Astrocyte (in vitro differentiated cells and primary cell): ENCODE data around the gene PLD5. TPM values are rescaled to one million over a fixed set of nuclear protein-coding genes. Genes with fewer than 3 reads are reported as not detected.
"Not testable (repeated sequence)": the region's sequence is repeated elsewhere in the genome, so short reads cannot be mapped to it uniquely, and the experiment has no call there.

Experiments used
- DNase-seq: peaks from one replicate; pipeline ENCODE4 v3.0.0-alpha.2; 2010; ENCODE audit warnings: low read depth
- FAIRE-seq: peaks from 2 replicates; lab custom pipeline; 2011; peaks lifted over from hg19 to GRCh38; lab: Jason Lieb, UNC
- H2AFZ ChIP-seq: 2 replicates; pipeline ENCODE4 v1.6.0; 2012; ENCODE audit warnings: low read depth, low read length, inconsistent platforms
- H3K27ac ChIP-seq: 2 replicates; pipeline ENCODE4 v1.5.1; 2011; ENCODE audit warnings: low read depth, low read length, inconsistent platforms
- H3K27me3 ChIP-seq: 2 replicates; pipeline ENCODE4 v1.6.0; 2011; ENCODE audit warnings: low read length, inconsistent platforms; ENCODE audit not compliant: insufficient read depth
- H3K36me3 ChIP-seq: 2 replicates; pipeline ENCODE4 v1.5.1; 2011; ENCODE audit warnings: low read length, inconsistent platforms; ENCODE audit not compliant: insufficient read depth
- H3K4me1 ChIP-seq: 2 replicates; pipeline ENCODE4 v1.5.1; 2011; ENCODE audit warnings: low read length, inconsistent platforms; ENCODE audit not compliant: insufficient read depth
- H3K4me2 ChIP-seq: 2 replicates; pipeline ENCODE4 v1.6.0; 2012; ENCODE audit warnings: low read length, inconsistent platforms
- H3K4me3 ChIP-seq: 2 replicates; pipeline ENCODE4 v1.5.1; 2011; ENCODE audit warnings: low read depth, mild to moderate bottlenecking, low read length, inconsistent platforms; ENCODE audit not compliant: insufficient read depth
- H3K79me2 ChIP-seq: 2 replicates; pipeline ENCODE4 v1.6.0; 2012; ENCODE audit warnings: mild to moderate bottlenecking, low read length, inconsistent platforms; ENCODE audit not compliant: insufficient read depth
- H3K9ac ChIP-seq: 2 replicates; pipeline ENCODE4 v1.6.0; 2012; ENCODE audit warnings: mild to moderate bottlenecking, low read length, inconsistent platforms
- H3K9me3 ChIP-seq: 2 replicates; pipeline ENCODE4 v1.5.1; 2012; ENCODE audit warnings: low read depth, mild to moderate bottlenecking, low read length, inconsistent platforms; ENCODE audit not compliant: insufficient read depth
- H4K20me1 ChIP-seq: 2 replicates; pipeline ENCODE4 v1.6.0; 2012; ENCODE audit warnings: low read length, inconsistent platforms; ENCODE audit not compliant: insufficient read depth
- H3K27ac Mint-ChIP-seq: one replicate; pipeline ENCODE4 v1.8.0; 2021; ENCODE audit warnings: mild to moderate bottlenecking, mixed read lengths; ENCODE audit not compliant: unreplicated experiment
- H3K27me3 Mint-ChIP-seq: one replicate; pipeline ENCODE4 v1.8.0; 2021; ENCODE audit warnings: low read depth, mixed read lengths; ENCODE audit not compliant: unreplicated experiment
- H3K36me3 Mint-ChIP-seq: one replicate; pipeline ENCODE4 v1.8.0; 2021; ENCODE audit warnings: low read depth, mixed read lengths; ENCODE audit not compliant: unreplicated experiment
- H3K4me1 Mint-ChIP-seq: one replicate; pipeline ENCODE4 v1.8.0; 2021; ENCODE audit warnings: low read depth, mixed read lengths; ENCODE audit not compliant: unreplicated experiment
- H3K4me3 Mint-ChIP-seq: one replicate; pipeline ENCODE4 v1.8.0; 2021; ENCODE audit warnings: mild to moderate bottlenecking, moderate library complexity, mixed read lengths; ENCODE audit not compliant: unreplicated experiment
- H3K9me3 Mint-ChIP-seq: one replicate; pipeline ENCODE4 v1.8.0; 2021; ENCODE audit warnings: mild to moderate bottlenecking, mixed read lengths; ENCODE audit not compliant: unreplicated experiment
- EZH2 ChIP-seq: IDR thresholded peaks from 2 replicates; pipeline ENCODE4 v1.6.1; 2012; ENCODE audit warnings: mild to moderate bottlenecking, low read length, inconsistent platforms; ENCODE audit not compliant: insufficient read depth
- total RNA-seq: library from RNA; stranded (reverse); gene quantifications from 2 replicates; pipeline ENCODE4 v1.2.1, GENCODE V29; 2021
- TF ChIP-seq, protein P1 (sequence below): IDR thresholded peaks from 2 replicates; pipeline ENCODE4 v1.5.1; 2011; ENCODE audit warnings: low read depth, mild to moderate bottlenecking, inconsistent platforms, low read length, moderate library complexity; ENCODE audit not compliant: insufficient read depth

Gene PLD5
- total RNA-seq, 1 donor from 2014 or later = 4.9 TPM

GRCh38 chr1:242349636-242350035, 174.9 kb downstream of the PLD5 start:
- H3K27ac Mint-ChIP-seq = no peak overlapping the region
- H3K27ac ChIP-seq = no peak overlapping the region
- no peaks in the 10 kb centered on the region for H3K27me3 ChIP-seq
- H3K27me3 Mint-ChIP-seq = no peaks in the 10 kb centered on the region
- TF ChIP-seq, protein P1, sequence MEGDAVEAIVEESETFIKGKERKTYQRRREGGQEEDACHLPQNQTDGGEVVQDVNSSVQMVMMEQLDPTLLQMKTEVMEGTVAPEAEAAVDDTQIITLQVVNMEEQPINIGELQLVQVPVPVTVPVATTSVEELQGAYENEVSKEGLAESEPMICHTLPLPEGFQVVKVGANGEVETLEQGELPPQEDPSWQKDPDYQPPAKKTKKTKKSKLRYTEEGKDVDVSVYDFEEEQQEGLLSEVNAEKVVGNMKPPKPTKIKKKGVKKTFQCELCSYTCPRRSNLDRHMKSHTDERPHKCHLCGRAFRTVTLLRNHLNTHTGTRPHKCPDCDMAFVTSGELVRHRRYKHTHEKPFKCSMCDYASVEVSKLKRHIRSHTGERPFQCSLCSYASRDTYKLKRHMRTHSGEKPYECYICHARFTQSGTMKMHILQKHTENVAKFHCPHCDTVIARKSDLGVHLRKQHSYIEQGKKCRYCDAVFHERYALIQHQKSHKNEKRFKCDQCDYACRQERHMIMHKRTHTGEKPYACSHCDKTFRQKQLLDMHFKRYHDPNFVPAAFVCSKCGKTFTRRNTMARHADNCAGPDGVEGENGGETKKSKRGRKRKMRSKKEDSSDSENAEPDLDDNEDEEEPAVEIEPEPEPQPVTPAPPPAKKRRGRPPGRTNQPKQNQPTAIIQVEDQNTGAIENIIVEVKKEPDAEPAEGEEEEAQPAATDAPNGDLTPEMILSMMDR = no peak
- no peak for TF ChIP-seq EZH2
- H3K79me2 ChIP-seq = no peaks in the 10 kb centered on the region
- H3K4me3 ChIP-seq = no peak overlapping the region
- no peaks in the 10 kb centered on the region for H4K20me1 ChIP-seq
- no peaks in the 10 kb centered on the region for H3K9me3 ChIP-seq
- DNase-seq (no peak), FAIRE-seq (no peak)
- H3K9me3 Mint-ChIP-seq = no peaks in the 10 kb centered on the region
- H3K36me3 Mint-ChIP-seq = no peaks in the 10 kb centered on the region
- H3K4me2 ChIP-seq = no peak overlapping the region
- no peak overlapping the region for H3K9ac ChIP-seq
- H3K4me1 Mint-ChIP-seq = no peaks in the 10 kb centered on the region
- no peaks in the 10 kb centered on the region for H3K4me1 ChIP-seq
- no peak overlapping the region for H2AFZ ChIP-seq
- H3K4me3 Mint-ChIP-seq = no peak overlapping the region
- no peaks in the 10 kb centered on the region for H3K36me3 ChIP-seq

GRCh38 chr1:242330865-242331264, 193.6 kb downstream of the PLD5 start:
- H3K4me3 ChIP-seq, DNase-seq, H3K4me3 Mint-ChIP-seq, H3K27ac Mint-ChIP-seq, H3K4me2 ChIP-seq, H3K9me3 ChIP-seq, H3K27ac ChIP-seq, H3K27me3 Mint-ChIP-seq, H3K79me2 ChIP-seq, H3K4me1 Mint-ChIP-seq, H3K36me3 ChIP-seq, H3K4me1 ChIP-seq, H3K9ac ChIP-seq, H2AFZ ChIP-seq, H3K9me3 Mint-ChIP-seq, H4K20me1 ChIP-seq, H3K36me3 Mint-ChIP-seq, H3K27me3 ChIP-seq, FAIRE-seq: not testable (repeated sequence)

GRCh38 chr1:242327381-242327780, 197.1 kb downstream of the PLD5 start:
- H3K79me2 ChIP-seq, H3K36me3 Mint-ChIP-seq, H3K4me2 ChIP-seq, H3K27me3 ChIP-seq, H3K9me3 ChIP-seq, H4K20me1 ChIP-seq, H3K9ac ChIP-seq, H2AFZ ChIP-seq, H3K9me3 Mint-ChIP-seq, H3K27ac Mint-ChIP-seq, H3K27ac ChIP-seq, FAIRE-seq, H3K27me3 Mint-ChIP-seq, H3K36me3 ChIP-seq, H3K4me1 Mint-ChIP-seq, H3K4me3 Mint-ChIP-seq, H3K4me3 ChIP-seq, DNase-seq, H3K4me1 ChIP-seq: not testable (repeated sequence)

DNA sequence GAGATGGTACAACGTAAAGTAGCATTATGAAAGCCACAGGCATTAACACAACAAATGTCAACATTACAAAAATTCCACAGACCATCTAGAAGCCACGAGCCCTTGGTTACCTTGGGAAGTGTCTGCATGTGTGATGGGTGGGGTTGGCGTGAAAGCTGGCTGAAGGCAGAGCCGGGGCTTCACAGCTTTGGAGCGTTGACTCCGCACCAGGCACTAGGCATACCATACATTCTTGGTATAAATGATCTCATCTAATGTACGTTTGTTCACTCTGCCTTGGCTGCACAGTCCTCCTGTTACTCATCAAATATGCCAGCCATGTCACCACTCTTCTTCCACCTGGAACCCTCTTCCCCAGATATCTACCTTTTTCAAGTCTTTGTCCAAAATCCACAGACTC, 202.5 kb downstream of the PLD5 start:
- H3K4me3 Mint-ChIP-seq, H2AFZ ChIP-seq, H3K4me3 ChIP-seq, H3K9me3 ChIP-seq, H3K27me3 ChIP-seq, H3K79me2 ChIP-seq, H3K27ac ChIP-seq, H3K9ac ChIP-seq, H3K9me3 Mint-ChIP-seq, H3K27me3 Mint-ChIP-seq, H3K36me3 ChIP-seq, H3K4me1 ChIP-seq, FAIRE-seq, DNase-seq, H3K36me3 Mint-ChIP-seq, H3K4me2 ChIP-seq, H4K20me1 ChIP-seq: not testable (repeated sequence)
- Mint-ChIP-seq H3K27ac (peak overlapping the region; percentile 49), H3K4me1 (peaks cover 11% of the 10 kb centered on the region)
